HepG2 (cell line): ENCODE results near the gene LCP2. TPM values are rescaled to one million over a fixed set of nuclear protein-coding genes. Genes with fewer than 3 reads are reported as not detected.

Source experiments
- ATAC-seq: fragments of 200-7000 bp; cut with Tn5 transposase; 3 replicates; pipeline ENCODE4 v1.9.1; 2020; ENCODE audit warnings: mild to moderate bottlenecking, moderate library complexity
- BruUV-seq: library from RNA; stranded (reverse); fragments of 400-500 nt; replicated peaks from 2 replicates; lab custom pipeline; 2021; lab: Mats Ljungman, UMichigan
- CTCF ChIA-PET: fragments of 300-600 bp; formaldehyde crosslinking; extraction: SDS; loops from one replicate; lab custom pipeline; 2021; ENCODE audit warnings: low total read pairs, inconsistent platforms, low intra/inter-chr PET ratio; lab: Yijun Ruan, JAX
- POLR2A ChIA-PET: fragments of 350-600 bp; sonication (Branson Sonifier 250); formaldehyde crosslinking; loops from one replicate; lab custom pipeline; 2020; ENCODE audit warnings: antibody characterized with exemption, inconsistent platforms; lab: Yijun Ruan, JAX
- DNase-seq: peaks from one replicate; pipeline ENCODE4 v3.0.0-alpha.2; 2015; ENCODE audit warnings: low spot score
- FAIRE-seq: peaks from 3 replicates; lab custom pipeline; 2011; peaks lifted over from hg19 to GRCh38; lab: Jason Lieb, UNC
- H2AFZ ChIP-seq: one replicate; pipeline ENCODE4 v1.6.1; 2011; ENCODE audit warnings: low read length, inconsistent platforms
- H3K27ac ChIP-seq: fragments of 300-600 bp; 3 replicates; pipeline ENCODE4 v1.8.0; 2011; ENCODE audit warnings: mixed run types, mild to moderate bottlenecking, mixed read lengths, low read length, inconsistent platforms; ENCODE audit not compliant: insufficient read depth; ENCODE audit errors: extremely low read length
- H3K27me3 ChIP-seq, 2 experiments: fragments of 200-600 bp in 1 of 2; 2 replicates in 1 of 2; 3 replicates in 1 of 2; pipeline versions ENCODE4 v1.6.0 to v1.8.0; 2011; ENCODE audit warnings: low read length in 2 of 2, mild to moderate bottlenecking in 2 of 2, moderate library complexity in 2 of 2, inconsistent platforms in 1 of 2; ENCODE audit not compliant: insufficient read depth in 2 of 2, control insufficient read depth in 1 of 2
- H3K36me3 ChIP-seq, 2 experiments: fragments of 200-600 bp in 1 of 2; replicated peaks in 1 of 2; 2 replicates in 1 of 2; 3 replicates in 1 of 2; pipeline versions ENCODE4 v1.5.1 to v1.8.0; 2011; ENCODE audit warnings: low read length in 2 of 2, inconsistent platforms in 1 of 2; ENCODE audit not compliant: insufficient read depth in 2 of 2, control insufficient read depth in 1 of 2
- H3K4me1 ChIP-seq: 2 replicates; pipeline ENCODE4 v1.5.1; 2012; ENCODE audit warnings: low read length, inconsistent platforms; ENCODE audit not compliant: insufficient read depth
- H3K4me2 ChIP-seq: 2 replicates; pipeline ENCODE4 v1.6.0; 2011; ENCODE audit warnings: low read depth, low read length, inconsistent platforms
- H3K4me3 ChIP-seq, 3 experiments: fragments of 200-600 bp in 1 of 3; sonication (generic), shearing (Covaris generic) in 1 of 3; replicated peaks in 1 of 3; 2 replicates each; pipeline ENCODE4 v1.5.1; 2011 to 2016; ENCODE audit warnings: low read length in 3 of 3, inconsistent platforms in 2 of 3, low read depth in 2 of 3, mild to moderate bottlenecking in 2 of 3, control low read depth in 1 of 3, mixed read lengths in 1 of 3; ENCODE audit not compliant: insufficient read depth in 1 of 3
- H3K79me2 ChIP-seq: one replicate; pipeline ENCODE4 v1.6.1; 2011; ENCODE audit warnings: low read length, inconsistent platforms; ENCODE audit not compliant: insufficient read depth
- H3K9ac ChIP-seq: 2 replicates; pipeline ENCODE4 v1.6.0; 2011; ENCODE audit warnings: mild to moderate bottlenecking, low read depth, low read length, inconsistent platforms; ENCODE audit not compliant: insufficient read depth
- H3K9me3 ChIP-seq: 2 replicates; pipeline ENCODE4 v1.5.1; 2012; ENCODE audit warnings: mild to moderate bottlenecking, low read length
- H4K20me1 ChIP-seq: 2 replicates; pipeline ENCODE4 v1.6.0; 2011; ENCODE audit warnings: inconsistent platforms, mild to moderate bottlenecking, low read length, moderate library complexity; ENCODE audit not compliant: insufficient read depth
- CCAR2 ChIP-seq: fragments of 200-400 bp; formaldehyde crosslinking; optimal IDR thresholded peaks from 2 replicates; pipeline ENCODE3; 2018; ENCODE audit warnings: low read depth, mild to moderate bottlenecking, low read length, moderate library complexity
- E2F2 ChIP-seq: sonication (generic); formaldehyde crosslinking; IDR thresholded peaks from 2 replicates; pipeline ENCODE4 v1.4.0; 2020; ENCODE audit warnings: missing genetic modification reagents, borderline replicate concordance
- GLMP ChIP-seq: sonication (generic); formaldehyde crosslinking; IDR thresholded peaks from 2 replicates; pipeline ENCODE4 v1.9.0; 2021; ENCODE audit warnings: missing genetic modification reagents, mild to moderate bottlenecking, borderline replicate concordance
- SRSF4 ChIP-seq: fragments of 200-400 bp; formaldehyde crosslinking; IDR thresholded peaks from one replicate; pipeline ENCODE4 v1.6.1; 2018; ENCODE audit warnings: mild to moderate bottlenecking, low read depth, low read length, moderate library complexity; ENCODE audit not compliant: poor library complexity, severe bottlenecking
- ZFX ChIP-seq: sonication (generic); formaldehyde crosslinking; IDR thresholded peaks from 2 replicates; pipeline ENCODE4 v1.4.0; 2020; ENCODE audit warnings: mild to moderate bottlenecking, low read depth, missing genetic modification reagents, moderate library complexity
- ZNF329 ChIP-seq: sonication (generic); formaldehyde crosslinking; IDR thresholded peaks from 2 replicates; pipeline ENCODE4 v1.9.0; 2021; ENCODE audit warnings: low read depth, mild to moderate bottlenecking, missing genetic modification reagents
- ZNF496 ChIP-seq: sonication (generic); formaldehyde crosslinking; IDR thresholded peaks from 2 replicates; pipeline ENCODE4 v1.8.1; 2023; ENCODE audit warnings: mild to moderate bottlenecking, moderate library complexity, missing genetic modification reagents; ENCODE audit not compliant: insufficient replicate concordance
- WGBS: methylation state at CpG from one replicate; pipeline ENCODE4 v1.1.6; 2017; ENCODE audit warnings: low lambda C conversion rate; 5-methylcytosine and 5-hydroxymethylcytosine counted together
- in situ Hi-C: cut with HindIII; loops from 2 replicates; pipeline ENCODE4 v1.10.0; 2017; ENCODE audit warnings: low pct_unique_long_range_greater_than_20kb; ENCODE audit not compliant: extremely low pct_ligation_motif_present
- intact Hi-C: fragments of 100-400 bp; cut with micrococcal nuclease; formaldehyde crosslinking; loops from one replicate; pipeline ENCODE4 v1.10.0; 2022; ENCODE audit not compliant: unreplicated experiment
- polyA plus RNA-seq, 8 experiments: library from polyadenylated mRNA; depleted of rRNA in 3 of 8; stranded (reverse) in 7 of 8; unstranded in 1 of 8; fragments of >200 nt; fragmentation: Illumina TruSeq in 4 of 8; extraction: Trizol in 4 of 8; gene quantifications; 2 replicates each; pipeline versions ENCODE4 v1.2.1 to v1.2.3, GENCODE V29; 2011 to 2016; ENCODE audit warnings: low read depth in 4 of 8, missing spikeins in 1 of 8, mixed read lengths in 1 of 8; ENCODE audit not compliant: insufficient read depth in 1 of 8
- total RNA-seq, 5 experiments: library from RNA; depleted of rRNA; stranded (reverse); fragments of >200 nt; fragmentation: Illumina TruSeq; extraction: Trizol; gene quantifications; 2 replicates each; pipeline ENCODE4 v1.2.3, GENCODE V29; 2016; ENCODE audit warnings: low read depth in 1 of 5

LCP2 gene
- total and polyA plus RNA-seq, 2 of the 13 experiments (the other 11 are each of a cell fraction or from before 2014, with no cell fraction given): not detected

- no TSS peak for BruUV-seq
- H2AFZ ChIP-seq: no peak overlapping the region
- ChIA-PET CTCF (no interaction called here), POLR2A (no interaction called here)
- H3K27me3 ChIP-seq: no peaks in the 10 kb centered on the region; a peak in 1 of 5 replicates
- TF ChIP-seq ZNF496 (CRISPR knock-in tag): no peak
- no peak for TF ChIP-seq CCAR2
- TF ChIP-seq ZFX (CRISPR knock-in tag): no peak
- no peak for TF ChIP-seq SRSF4
- no peak for TF ChIP-seq ZNF329 (CRISPR knock-in tag)
- no peak for TF ChIP-seq GLMP (CRISPR knock-in tag)
- no peak for TF ChIP-seq E2F2 (CRISPR knock-in tag)
- H4K20me1 ChIP-seq: no peaks in the 10 kb centered on the region
- in situ Hi-C loops: no loop called here
- H3K4me2 ChIP-seq: no peak overlapping the region
- no peaks in the 10 kb centered on the region for H3K79me2 ChIP-seq
- FAIRE-seq (no peak), DNase-seq (no peak), ATAC-seq (no peak)
- no peak overlapping the region for H3K9ac ChIP-seq
- H3K27ac ChIP-seq: no peak overlapping the region
- WGBS: under 1% methylated on average over 3 of the region's 3 CpGs
- H3K9me3 ChIP-seq: no peaks in the 10 kb centered on the region
- H3K4me1 ChIP-seq: no peaks in the 10 kb centered on the region
- intact Hi-C loops: no loop called here
- no peaks in the 10 kb centered on the region for H3K36me3 ChIP-seq
- no peak overlapping the region for H3K4me3 ChIP-seq
Observed at GRCh38 chr5:170250810-170251317, 46.7 kb downstream of the LCP2 start.
